Right lobe of liver (tissue), 6 donors: Measurements from ENCODE around the gene SERINC2. TPM values are rescaled to one million over a fixed set of nuclear protein-coding genes. Genes with fewer than 3 reads are reported as not detected.

Experiments
- ATAC-seq, 4 donors: fragments of 200-7000 bp; cut with Tn5 transposase; one replicate each; pipeline ENCODE4 v1.9.1; 2020; ENCODE audit warnings: mild to moderate bottlenecking in 4 of 4, moderate library complexity in 4 of 4
- DNase-seq, 3 donors: peaks; one replicate each; pipeline ENCODE4 v3.0.0-alpha.2; 2020
- H3K27ac ChIP-seq, 3 donors: fragments of 200-600 bp; one replicate each; pipeline ENCODE4 v1.8.0; 2022
- H3K27me3 ChIP-seq, 2 donors: fragments of 200-600 bp; one replicate each; pipeline ENCODE4 v1.8.0; 2022
- H3K36me3 ChIP-seq, 4 donors: fragments of 200-600 bp; sonication (generic) in 1 of 4; one replicate each; pipeline versions ENCODE4 v1.5.1 to v1.8.0; 2017 to 2022; ENCODE audit warnings: control low read depth in 1 of 4
- H3K4me1 ChIP-seq, 4 donors: fragments of 200-600 bp; sonication (generic) in 1 of 4; one replicate each; pipeline versions ENCODE4 v1.5.1 to v1.8.0; 2017 to 2022; ENCODE audit warnings: control low read depth in 1 of 4
- H3K4me3 ChIP-seq, 3 donors: fragments of 200-600 bp; one replicate each; pipeline ENCODE4 v1.8.0; 2022
- H3K9me3 ChIP-seq, 4 donors: fragments of 200-600 bp; sonication (generic) in 1 of 4; one replicate each; pipeline versions ENCODE4 v1.5.1 to v1.8.0; 2017 to 2022; ENCODE audit warnings: control low read depth in 1 of 4
- CTCF ChIP-seq, 4 donors: fragments of 200-600 bp in 3 of 4; fragments of 450-650 bp in 1 of 4; IDR thresholded peaks; one replicate each; pipeline versions ENCODE4 v1.5.1 to v1.8.0; 2016 to 2022; ENCODE audit warnings: antibody characterized with exemption in 4 of 4, mild to moderate bottlenecking in 2 of 4
- POLR2A ChIP-seq: fragments of 450-650 bp; IDR thresholded peaks from one replicate; pipeline ENCODE4 v1.6.1; 2017; ENCODE audit warnings: antibody characterized with exemption, mild to moderate bottlenecking
- WGBS: methylation state at CpG from one replicate; pipeline ENCODE4 v1.1.6; 2018; ENCODE audit warnings: low coverage, low lambda C conversion rate; ENCODE audit not compliant: insufficient coverage; ENCODE audit errors: missing lambda C conversion rate; 5-methylcytosine and 5-hydroxymethylcytosine counted together
- intact Hi-C, 2 donors: fragments of 100-400 bp; cut with DNase I; formaldehyde crosslinking; loops; one replicate each; pipeline versions ENCODE4 v1.11.2 to v1.14.1; 2022
- total RNA-seq, 6 experiments: library from RNA; depleted of rRNA in 2 of 6; stranded (reverse); fragments of >200 nt in 2 of 6; fragmentation: NEBNext Ultra II Directional in 3 of 6; extraction: Animal tissue kit (Norgen Biotek cat#: 25700) in 3 of 6; gene quantifications; one replicate each; pipeline versions ENCODE4 v1.1.0 to v1.2.4, GENCODE V29; 2016 to 2023
- donor health status: DM: no; HTN: yes; CAD: no.
- donor health status: DM: no; HTN: no; CAD: no.
- donor health status: DM: no; HTN: no; CAD: no.
- donor health status: DM: no; HTN: yes; CAD: no.
- donor health status: DM: no; HTN: yes; CAD: no.

Gene SERINC2
- total RNA-seq, 6 experiments from 2014 or later: 59.7 to 117 (median 86.9) TPM

- intact Hi-C loops: no loop called here
Observed at GRCh38 chr1:31453384-31454079, 40.5 kb downstream of the SERINC2 start.

GRCh38 chr1:31458287-31458896 is 45.4 kb downstream of the SERINC2 start:
- DNase-seq (no peak), ATAC-seq (no peak)
- Histone ChIP-seq H3K9me3 (peaks cover 0 to 19% (median 9%) of the 10 kb centered on the region in 4 donors), H3K27me3 (no peaks in the 10 kb centered on the region), H3K27ac (no peak overlapping the region), H3K36me3 (no peaks in the 10 kb centered on the region), H3K4me1 (no peaks in the 10 kb centered on the region), H3K4me3 (no peak overlapping the region)
- TF ChIP-seq POLR2A (no peak), CTCF (IDR thresholded peaks at IDR 0.05) (no peak)
- 89% methylated on average over 4 of the region's 5 CpGs for WGBS
- intact Hi-C loops: no loop called here

More at GRCh38 chr1:31453384-31454079, 40.5 kb downstream of the SERINC2 start:
- Histone ChIP-seq H3K27ac (no peak overlapping the region), H3K27me3 (no peaks in the 10 kb centered on the region), H3K36me3 (no peaks in the 10 kb centered on the region), H3K9me3 (peaks cover 0 to 9% (median 5%) of the 10 kb centered on the region in 4 donors), H3K4me1 (peaks cover 0 to 15% (median 5%) of the 10 kb centered on the region in 4 donors), H3K4me3 (no peak overlapping the region)
- 62% methylated on average over 7 of the region's 8 CpGs for WGBS
- DNase-seq (no peak), ATAC-seq (no peak)
- TF ChIP-seq POLR2A (no peak), CTCF (IDR thresholded peaks at IDR 0.05) (no peak)

- Histone ChIP-seq H3K9me3 (peaks cover 0 to 19% (median 9%) of the 10 kb centered on the region in 4 donors), H3K4me1 (no peaks in the 10 kb centered on the region), H3K4me3 (no peak overlapping the region), H3K36me3 (no peaks in the 10 kb centered on the region), H3K27ac (no peak overlapping the region), H3K27me3 (no peaks in the 10 kb centered on the region)
- ATAC-seq: no peak
- no peak for DNase-seq
- TF ChIP-seq CTCF (IDR thresholded peaks at IDR 0.05) (peak in 3 of 4 donors; percentile 19 to 39 (median 23)), POLR2A (no peak)
- 56% methylated on average over 6 of the region's 6 CpGs for WGBS
- intact Hi-C loops: no loop called here
Observed at GRCh38 chr1:31460027-31460426, 47.0 kb downstream of the SERINC2 start.

GRCh38 chr1:31467005-31467674 is 54.1 kb downstream of the SERINC2 start:
- ATAC-seq (no peak), DNase-seq (no peak)
- Histone ChIP-seq H3K27ac (no peak overlapping the region), H3K27me3 (no peaks in the 10 kb centered on the region), H3K4me1 (peaks cover 0 to 9% (median 0%) of the 10 kb centered on the region in 4 donors), H3K9me3 (peaks cover 0 to 6% (median 0%) of the 10 kb centered on the region in 4 donors), H3K36me3 (no peaks in the 10 kb centered on the region), H3K4me3 (no peak overlapping the region)
- 75% methylated on average over 4 of the region's 4 CpGs for WGBS
- intact Hi-C loops: no loop called here
- no peak for TF ChIP-seq CTCF (IDR thresholded peaks at IDR 0.05)
- TF ChIP-seq POLR2A: no peak
